ENCODE data around the gene FAM47E. TPM values are rescaled to one million over a fixed set of nuclear protein-coding genes. Genes with fewer than 3 reads are reported as not detected.

FAM47E gene
- total and polyA plus RNA-seq, 2 of the 8 experiments (the other 6 are each of a cell fraction or from before 2014, with no cell fraction given), result 1.3 to 1.4 TPM

- Histone ChIP-seq H2BK15ac (ENCODE audit: low read length) (no peak overlapping the region), H3K14ac (ENCODE audit: insufficient read length) (no peak overlapping the region), H2AFZ (ENCODE audit: low read length) (no peak overlapping the region), H2AK5ac (ENCODE audit: low read depth, low read length) (no peak overlapping the region), H3K4me1 (replicated peaks in 1 of 4; ENCODE audit: control insufficient read depth in 3 of 4, insufficient read depth in 4 of 4, low read length in 3 of 4) (peaks cover 0 to 3% (median 0%) of the 10 kb centered on the region in 4 experiments; a peak in 2 of 7 replicates), H3K18ac (ENCODE audit: extremely low read depth, low read length) (no peak overlapping the region), H4K5ac (ENCODE audit: insufficient read length, low read depth, low read length) (no peak overlapping the region), H2BK12ac (ENCODE audit: low read depth, low read length) (no peak overlapping the region), H3K9ac (replicated peaks in 1 of 4; ENCODE audit: extremely low read depth in 1 of 4, low read depth in 3 of 4, low read length in 3 of 4) (no peak overlapping the region), H3K9me3 (ENCODE audit: insufficient read depth in 2 of 2, low read depth in 1 of 2, low read length in 1 of 2) (peaks cover 3 to 6% of the 10 kb centered on the region in 2 experiments; a peak in 2 of 4 replicates), H3K27ac (ENCODE audit: low read depth, low read length) (no peak overlapping the region), H3K56ac (replicated peaks; ENCODE audit: insufficient read length, low read depth, low read length) (no peak overlapping the region), H3K27me3 (replicated peaks in 1 of 4; ENCODE audit: control insufficient read depth in 3 of 4, extremely low read depth in 1 of 4, insufficient read depth in 3 of 4, low read length in 3 of 4) (no peaks in the 10 kb centered on the region), H3K36me3 (ENCODE audit: control insufficient read depth in 2 of 4, insufficient read depth in 4 of 4, low read length in 3 of 4) (no peaks in the 10 kb centered on the region), H4K8ac (ENCODE audit: extremely low read depth, insufficient read depth, low read length) (no peak overlapping the region), H3K4me3 (ENCODE audit: extremely low read depth in 1 of 4, insufficient read depth in 2 of 4, low read depth in 3 of 4, low read length in 4 of 4) (no peak overlapping the region), H3K79me2 (ENCODE audit: control insufficient read depth in 1 of 2, insufficient read depth in 2 of 2, low read length in 2 of 2) (no peaks in the 10 kb centered on the region), H4K91ac (replicated peaks; ENCODE audit: insufficient read length, low read length) (no peak overlapping the region), H2BK20ac (ENCODE audit: low read length) (no peak overlapping the region), H3K79me1 (ENCODE audit: low read depth, low read length) (no peaks in the 10 kb centered on the region), H4K20me1 (replicated peaks in 1 of 2; ENCODE audit: control insufficient read depth in 1 of 2, insufficient read depth in 2 of 2, low read length in 2 of 2) (no peaks in the 10 kb centered on the region), H3K4me2 (ENCODE audit: insufficient read depth in 1 of 2, low read depth in 2 of 2, low read length in 2 of 2) (no peak overlapping the region), H3K23ac (ENCODE audit: insufficient read length) (no peak overlapping the region), H2BK5ac (ENCODE audit: low read depth, low read length) (no peak overlapping the region), H3K23me2 (ENCODE audit: low read depth, low read length) (no peaks in the 10 kb centered on the region), H3K4ac (replicated peaks; ENCODE audit: insufficient read length, low read depth, low read length) (no peak overlapping the region), H2BK120ac (replicated peaks; ENCODE audit: low read depth, low read length) (no peak overlapping the region)
- DNase-seq (ENCODE audit: low read depth in 1 of 2, low spot score in 2 of 2) (no peak), FAIRE-seq (no peak)
- ChIA-PET CTCF (ENCODE audit: partially characterized antibody) (interaction anchor here (0.6 to 3.0 kb wide), 3 partner anchors 12 to 138 kb away, joined by 3 to 11 read pairs (median 3); no protein-coding TSS in a partner anchor), POLR2A (ENCODE audit: partially characterized antibody) (interaction anchor here (1.9 kb wide), 1 partner anchor 11 kb away, joined by 5 read pairs; the partner anchor contains the start of gene FAM47E)
- WGBS, 2 experiments (ENCODE audit: extremely low coverage in 1 of 2, insufficient coverage in 1 of 2, insufficient read length in 1 of 2, insufficient replicate concordance in 2 of 2, low coverage in 1 of 2, low lambda C conversion rate in 2 of 2, missing lambda C conversion rate in 1 of 2), result 92% methylated on average over 2 of the region's 2 CpGs; no CpG with 5 or more reads in 1 of the 2 experiments
- no peak for TF ChIP-seq SUZ12 (IDR thresholded peaks at IDR 0.05; ENCODE audit: low read length)
- no peak for TF ChIP-seq ASH2L (IDR thresholded peaks at IDR 0.05; ENCODE audit: low read length)
- no peak for TF ChIP-seq EGR1 (IDR thresholded peaks at IDR 0.05; ENCODE audit: borderline replicate concordance, low read depth, low read length)
- no peak for TF ChIP-seq YY1 (IDR thresholded peaks at IDR 0.05; ENCODE audit: low read depth, low read length)
- TF ChIP-seq TAF7 (optimal IDR thresholded peaks at IDR 0.05; ENCODE audit: borderline replicate concordance, low read depth, low read length), result no peak
- TF ChIP-seq POU5F1 (IDR thresholded peaks at IDR 0.05; ENCODE audit: low read depth, low read length), result no peak
- TF ChIP-seq CREB1 (IDR thresholded peaks at IDR 0.05), result no peak
- TF ChIP-seq JUND (IDR thresholded peaks at IDR 0.05; ENCODE audit: low read length), result no peak
- TF ChIP-seq KDM1A (IDR thresholded peaks at IDR 0.05; ENCODE audit: borderline replicate concordance, low read length), result no peak
- no peak for TF ChIP-seq JUN (IDR thresholded peaks at IDR 0.05; ENCODE audit: low read depth, low read length)
- TF ChIP-seq SP4 (IDR thresholded peaks at IDR 0.05; ENCODE audit: low read length), result no peak
- no peak for TF ChIP-seq CEBPB (IDR thresholded peaks at IDR 0.05; ENCODE audit: low read depth, low read length)
- TF ChIP-seq KDM4A (IDR thresholded peaks at IDR 0.05; ENCODE audit: low read depth, low read length, severe bottlenecking), result no peak
- no peak for TF ChIP-seq BACH1 (IDR thresholded peaks at IDR 0.05; ENCODE audit: low read length)
- no peak for TF ChIP-seq RNF2 (IDR thresholded peaks at IDR 0.05; ENCODE audit: borderline replicate concordance, low read depth, low read length, missing control alignments, poor library complexity, severe bottlenecking)
- TF ChIP-seq TBP (IDR thresholded peaks at IDR 0.05; ENCODE audit: low read depth, low read length), result no peak
These were observed 11.3 kb upstream of the FAM47E start for GRCh38 chr4:76240236-76240635.

Measured in H1 (cell line).